GM21515 (cell line): Measurements from ENCODE around the gene UBASH3A.

ENCODE experiments used
- ATAC-seq: cut with Tn5 transposase; IDR thresholded peaks from one replicate; pipeline ENCODE4 v1.9.1; 2021; ENCODE audit not compliant: unreplicated experiment

UBASH3A gene

GRCh38 chr21:42374457-42374856 is 29.2 kb upstream of the UBASH3A start:
- ATAC-seq, result no peak

- ATAC-seq, result no peak
Observed at GRCh38 chr21:42374864-42375499, 28.7 kb upstream of the UBASH3A start.

DNA sequence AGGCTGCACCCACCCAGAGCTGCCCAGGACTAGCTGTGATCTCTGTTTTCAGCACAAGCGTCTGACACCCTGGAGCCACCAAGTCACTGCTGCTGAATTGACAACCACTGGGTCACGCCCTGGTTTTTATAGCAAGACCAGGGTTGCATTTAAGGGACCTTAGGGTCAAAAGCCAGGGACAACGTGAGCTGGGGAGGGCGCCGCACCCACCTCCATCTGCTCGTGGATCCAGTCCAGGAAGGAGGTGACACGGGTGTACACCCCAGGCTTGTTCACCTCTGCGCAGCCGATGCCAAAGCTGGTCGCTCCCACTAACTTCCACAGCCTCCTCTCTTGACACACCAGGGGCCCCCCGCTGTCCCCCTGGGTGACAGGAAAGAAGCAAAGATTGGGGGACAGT is 28.2 kb upstream of the UBASH3A start:
- ATAC-seq, result no peak

DNA sequence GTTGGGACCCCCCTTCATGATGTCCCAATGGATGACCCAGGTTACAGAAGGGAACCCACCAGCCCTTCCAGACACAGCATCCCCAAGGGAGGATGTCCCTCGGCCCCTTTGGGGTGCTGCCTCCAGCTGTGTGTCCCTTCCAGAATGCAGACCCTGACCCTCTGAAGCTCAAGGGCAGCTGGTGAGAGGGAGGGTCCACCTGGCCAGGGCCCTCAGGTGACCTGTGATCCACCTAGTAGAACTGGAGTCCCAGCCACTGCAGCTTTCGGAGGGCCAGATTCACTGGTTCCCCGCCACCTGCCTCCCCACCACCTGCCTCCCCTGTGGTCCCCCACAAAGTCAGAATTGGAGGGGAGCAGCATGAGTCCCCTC is 27.8 kb upstream of the UBASH3A start:
- no peak for ATAC-seq

DNA sequence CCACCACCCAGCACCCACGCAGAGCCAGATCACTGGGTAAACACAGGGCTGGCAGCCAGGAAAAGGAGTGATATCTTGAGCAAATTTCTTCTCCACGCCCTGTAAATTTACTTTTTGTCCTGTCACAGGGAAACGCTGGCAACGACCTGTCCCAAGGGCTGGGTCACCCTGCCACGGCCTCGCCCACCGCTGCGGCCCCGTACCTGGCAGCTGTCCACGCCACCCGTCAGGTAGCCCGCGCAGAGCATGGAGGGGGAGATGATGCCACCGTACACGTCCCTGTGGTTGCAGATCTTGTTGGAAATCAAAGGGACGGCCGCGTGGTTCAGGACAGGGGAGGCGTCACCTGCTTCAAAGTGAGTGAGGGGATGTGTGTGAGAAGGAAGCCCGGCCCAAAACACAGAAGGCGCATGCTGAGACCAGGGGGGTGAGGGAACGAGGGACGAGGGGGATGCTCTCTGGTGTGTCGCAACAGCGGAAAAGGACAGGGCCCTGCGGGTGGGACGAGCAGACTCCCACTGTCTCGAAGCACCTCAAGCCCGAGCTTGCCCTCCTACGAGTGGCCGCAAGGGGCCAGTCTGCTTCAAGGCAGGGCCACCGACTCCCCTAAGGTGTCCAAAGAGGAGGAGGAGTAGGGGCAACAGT is 27.2 kb upstream of the UBASH3A start:
- no peak for ATAC-seq

GRCh38 chr21:42377211-42377950 is 26.3 kb upstream of the UBASH3A start:
- no peak for ATAC-seq

DNA sequence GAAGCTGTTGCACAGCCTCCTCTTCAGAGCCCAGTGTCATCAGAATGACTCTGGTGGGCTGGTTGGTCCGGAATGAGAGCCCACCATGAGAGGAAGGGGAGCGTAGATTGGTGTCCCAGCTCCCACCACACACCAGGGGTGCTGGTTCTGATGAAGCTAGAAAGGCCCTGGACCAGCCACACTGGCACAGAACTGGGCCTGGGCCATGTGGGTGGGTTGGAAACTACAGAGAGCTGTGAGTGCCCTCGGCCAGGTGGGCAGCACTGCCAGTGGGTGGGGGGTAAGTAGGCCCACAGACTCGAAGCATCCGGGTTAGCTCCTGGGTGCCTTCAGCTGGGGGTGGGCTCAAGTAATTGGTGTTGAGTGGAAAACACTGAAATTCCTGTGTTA is 25.8 kb upstream of the UBASH3A start:
- no peak for ATAC-seq

GRCh38 chr21:42378418-42378817 is 25.3 kb upstream of the UBASH3A start:
- no peak for ATAC-seq

DNA sequence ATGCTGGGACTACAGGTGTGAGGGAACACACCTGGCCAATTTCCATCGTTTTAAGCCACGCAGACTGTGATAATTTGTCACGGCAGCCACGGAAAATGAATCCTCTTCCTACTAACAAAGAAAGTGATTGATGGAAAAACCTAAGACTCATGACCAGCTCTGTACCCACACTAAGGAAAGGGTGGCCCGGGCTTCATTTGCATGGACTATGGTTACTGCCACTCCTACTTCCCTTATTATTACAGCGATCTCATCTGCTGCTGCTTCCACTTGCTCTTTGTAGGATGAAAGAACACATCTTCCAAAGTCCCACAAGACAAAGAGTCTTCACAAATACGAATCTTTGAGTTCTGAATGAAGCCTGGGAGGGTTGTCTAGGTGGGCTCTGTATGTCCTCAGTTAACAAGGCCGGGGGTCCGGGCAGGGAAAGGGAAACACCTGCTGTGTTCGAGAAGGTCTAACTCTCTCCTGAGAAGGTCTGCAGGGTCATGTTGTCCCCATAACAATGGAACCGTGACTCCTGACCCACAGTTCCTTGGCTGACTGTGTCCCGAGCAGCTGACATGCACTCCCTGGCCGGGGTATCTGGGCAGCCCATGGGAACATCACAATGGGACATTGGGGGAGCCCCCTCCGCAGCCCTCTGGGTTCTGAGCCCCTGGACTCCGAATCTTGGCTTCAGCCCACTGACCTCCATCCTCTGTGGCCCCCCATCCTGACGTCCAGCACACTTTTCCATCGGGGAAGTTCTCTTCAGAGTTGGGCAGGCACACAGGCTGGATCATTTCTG is 24.1 kb upstream of the UBASH3A start:
- ATAC-seq, result no peak

DNA sequence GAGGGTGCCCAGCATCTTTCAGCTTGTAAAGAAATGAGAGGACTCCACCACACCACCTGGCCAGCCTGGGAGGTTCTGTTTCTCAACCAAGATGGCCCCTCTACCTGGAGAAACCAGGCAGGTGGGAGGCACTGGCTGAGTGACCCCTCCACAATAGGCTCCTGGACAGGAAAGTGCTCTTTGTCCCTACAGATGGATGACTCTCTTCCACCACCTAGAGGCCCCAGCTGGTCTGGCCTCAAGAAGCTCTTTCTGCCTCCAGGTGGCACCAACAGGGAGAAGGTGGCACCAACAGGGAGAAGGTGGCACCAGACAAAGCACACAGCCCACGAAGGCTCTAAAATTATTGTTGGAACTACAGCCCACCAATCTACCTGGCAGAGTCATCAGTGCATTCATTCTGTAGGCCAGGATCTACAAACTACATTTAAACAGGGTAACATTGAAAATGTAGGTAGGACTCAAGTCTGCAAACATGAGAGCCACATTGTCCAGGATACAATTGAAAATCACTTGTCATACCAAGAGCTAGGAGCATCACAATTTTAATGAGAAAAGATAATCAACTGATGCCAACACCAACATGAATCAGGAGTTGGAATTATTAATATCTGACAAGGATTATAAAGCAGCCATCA is 22.2 kb upstream of the UBASH3A start:
- ATAC-seq, result no peak

GRCh38 chr21:42382915-42383314 is 20.8 kb upstream of the UBASH3A start:
- ATAC-seq, result no peak

- no peak for ATAC-seq
Observed at GRCh38 chr21:42383331-42383730, 20.4 kb upstream of the UBASH3A start.

DNA sequence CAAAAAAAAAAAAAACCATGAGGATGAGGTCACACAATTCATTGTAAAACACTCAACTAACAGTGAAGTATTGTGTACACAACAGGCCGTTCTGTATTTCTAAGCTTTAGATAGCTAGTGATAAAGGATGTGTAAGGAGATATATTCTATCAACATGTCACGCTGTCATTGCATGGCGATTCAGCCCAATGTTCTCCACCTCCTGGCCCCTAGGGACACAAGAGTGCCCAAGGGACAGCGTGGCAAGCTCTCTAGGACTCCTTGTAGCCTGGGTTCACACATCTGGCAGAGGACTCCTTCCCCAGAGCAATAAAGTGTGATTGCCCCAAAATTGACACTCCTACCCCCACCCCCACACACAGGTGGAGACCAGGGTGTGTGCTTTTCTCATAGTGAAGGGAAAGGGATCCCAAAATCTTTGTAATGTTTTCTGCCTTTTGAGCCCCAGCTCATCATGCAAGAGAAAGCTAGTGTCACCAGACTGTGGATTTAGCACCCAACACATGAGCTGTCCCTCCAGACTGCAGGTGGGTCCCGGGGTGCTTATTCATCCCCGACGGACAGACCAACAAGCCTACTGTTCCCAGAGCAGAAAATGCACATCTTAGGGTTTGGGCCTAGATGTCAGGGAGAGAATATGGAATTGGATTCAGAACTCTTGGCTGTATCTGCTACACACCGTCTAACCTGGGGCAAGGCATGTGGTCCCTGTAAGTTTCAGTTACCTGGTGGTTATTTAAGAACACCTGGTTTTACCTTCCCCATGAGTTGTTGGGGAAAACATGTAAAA is 19.4 kb upstream of the UBASH3A start:
- no peak for ATAC-seq

DNA sequence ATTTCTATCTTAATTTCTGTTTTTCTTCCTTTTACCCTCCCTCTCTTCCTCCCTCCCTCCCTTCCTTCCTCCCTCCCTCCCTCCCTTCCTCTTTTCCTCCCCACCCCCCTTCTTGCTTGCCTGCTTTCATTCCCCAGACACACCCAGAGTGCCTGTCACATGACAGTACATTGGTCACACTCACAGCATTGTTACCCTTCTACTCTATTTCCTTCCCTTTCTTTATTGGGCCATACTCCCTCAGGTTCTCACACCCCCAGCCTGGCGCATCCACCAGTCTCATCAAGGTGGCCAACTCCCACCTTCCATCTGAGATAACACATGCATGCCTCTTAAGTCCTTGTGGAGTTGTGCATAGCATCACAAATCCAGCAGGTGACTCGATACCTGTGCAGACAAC is 18.7 kb upstream of the UBASH3A start:
- ATAC-seq, result no peak

- no peak for ATAC-seq
Observed at GRCh38 chr21:42385619-42386018, 18.1 kb upstream of the UBASH3A start.

GRCh38 chr21:42386034-42386591 is 17.6 kb upstream of the UBASH3A start:
- ATAC-seq, result no peak

GRCh38 chr21:42387164-42387563 is 16.5 kb upstream of the UBASH3A start:
- no peak for ATAC-seq

DNA sequence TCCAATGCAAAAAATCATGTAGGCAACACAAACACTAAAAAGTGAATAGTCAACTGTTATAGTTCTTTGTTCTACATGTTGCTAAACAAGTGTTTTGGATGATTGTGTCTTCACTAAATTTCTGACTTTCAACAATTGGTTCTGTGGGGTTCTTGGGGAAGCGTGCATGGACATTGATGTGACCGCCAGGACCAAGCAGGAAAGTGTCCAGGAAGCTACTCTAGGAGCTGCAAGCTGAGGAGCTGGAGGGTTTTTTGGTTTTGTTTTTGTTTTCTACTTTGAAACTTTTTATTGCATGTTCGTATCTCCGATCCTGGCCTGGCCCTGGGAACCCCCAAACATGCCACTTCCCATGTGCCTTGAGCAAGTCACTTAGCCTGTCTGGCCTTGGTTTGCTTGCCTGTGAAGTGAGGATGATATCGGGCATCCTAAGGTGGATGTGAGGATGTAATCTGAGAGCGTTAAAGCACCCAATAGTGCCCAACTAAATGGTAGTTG is 15.8 kb upstream of the UBASH3A start:
- no peak for ATAC-seq

DNA sequence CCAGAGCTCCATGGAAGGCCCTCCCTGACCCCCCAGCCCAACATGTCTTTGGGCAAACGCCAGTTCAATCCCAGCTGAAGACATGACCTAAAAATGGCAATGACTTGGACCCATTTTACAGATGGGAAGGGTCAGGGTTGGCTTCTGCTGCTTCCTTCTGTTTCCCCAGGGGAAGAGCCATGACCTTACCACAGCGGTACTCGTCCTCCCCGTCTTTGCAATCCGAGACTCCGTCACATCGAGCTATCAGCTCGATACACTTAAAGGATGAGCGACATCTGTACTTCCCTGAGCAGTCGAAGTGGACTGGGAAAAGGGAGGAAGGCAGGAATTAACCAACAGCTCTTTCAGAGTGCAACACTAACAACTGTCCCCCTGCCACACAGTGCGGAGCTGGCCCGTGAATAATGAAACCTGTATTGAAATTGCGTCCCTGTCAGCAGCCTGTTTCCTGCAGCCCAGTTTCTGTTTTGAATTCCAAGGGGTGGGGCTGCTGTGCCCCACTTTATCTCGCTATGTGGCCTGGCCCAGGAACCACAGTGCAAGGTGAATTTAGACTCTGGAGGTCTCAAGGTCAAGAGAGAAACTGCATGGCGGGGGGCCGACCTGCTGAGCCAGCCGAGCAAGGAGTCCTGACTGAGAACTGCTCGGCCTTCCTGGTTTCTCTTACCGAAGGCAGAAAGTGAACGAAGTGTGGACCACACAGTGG is 14.8 kb upstream of the UBASH3A start:
- ATAC-seq, result no peak
